Daoy (cell line): ENCODE measurements around the gene WTIP. TPM values are rescaled to one million over a fixed set of nuclear protein-coding genes. Genes with fewer than 3 reads are reported as not detected.
A peak's percentile ranks its signal among the peaks of the same experiment; 100 is the strongest.
"Not testable (repeated sequence)": the region's sequence is repeated elsewhere in the genome, so short reads cannot be mapped to it uniquely, and the experiment has no call there.

Experiments used
- DNase-seq: peaks from one replicate; pipeline ENCODE4 v3.0.0-alpha.2; 2015; ENCODE audit warnings: low read depth
- total RNA-seq: library from RNA; depleted of rRNA; stranded (reverse); fragments of >200 nt; shearing (Covaris generic); gene quantifications from 2 replicates; pipeline ENCODE4 v1.2.3, GENCODE V29; 2014

WTIP gene
- total RNA-seq, 1 experiment from 2014 or later: 8.3 TPM

DNA sequence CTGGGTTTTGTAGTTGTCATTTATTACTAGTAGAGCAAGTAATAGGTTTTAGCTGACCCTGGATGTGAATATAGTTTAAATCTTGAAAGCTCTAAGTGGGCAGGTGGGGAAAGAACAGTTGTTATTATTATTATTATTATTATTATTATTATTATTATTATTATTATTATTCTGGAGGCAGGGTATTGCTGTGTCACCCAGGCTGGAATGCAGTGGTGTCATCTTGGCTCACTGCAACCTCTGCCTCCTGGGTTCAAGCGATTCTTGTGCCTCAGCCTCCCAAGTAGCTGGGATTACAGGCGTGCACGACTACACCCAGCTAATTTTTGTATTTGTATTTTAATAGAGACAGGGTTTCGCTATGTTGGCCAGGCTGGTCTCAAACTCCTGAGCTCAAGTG, 3.1 kb upstream of the WTIP start:
- DNase-seq: not testable (repeated sequence)

DNA sequence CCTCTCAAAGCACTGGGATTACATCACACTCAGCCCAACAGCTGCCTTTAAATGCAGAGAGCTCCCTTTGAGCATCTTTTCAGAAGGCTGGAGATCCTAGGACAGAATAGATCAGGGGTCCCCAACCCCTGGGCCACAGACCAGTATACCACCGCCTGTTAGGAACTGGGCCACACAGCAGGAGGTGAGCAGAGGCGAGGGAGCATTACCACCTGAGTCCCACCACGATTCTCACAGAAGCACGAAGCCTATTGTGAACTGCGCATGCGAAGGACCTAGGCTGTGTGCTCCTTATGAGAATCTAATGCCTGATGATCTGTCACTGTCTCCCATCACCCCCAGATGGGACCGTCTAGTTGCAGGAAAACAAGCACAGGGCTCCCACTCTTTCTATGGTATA, 2.2 kb upstream of the WTIP start:
- DNase-seq: no peak

DNA sequence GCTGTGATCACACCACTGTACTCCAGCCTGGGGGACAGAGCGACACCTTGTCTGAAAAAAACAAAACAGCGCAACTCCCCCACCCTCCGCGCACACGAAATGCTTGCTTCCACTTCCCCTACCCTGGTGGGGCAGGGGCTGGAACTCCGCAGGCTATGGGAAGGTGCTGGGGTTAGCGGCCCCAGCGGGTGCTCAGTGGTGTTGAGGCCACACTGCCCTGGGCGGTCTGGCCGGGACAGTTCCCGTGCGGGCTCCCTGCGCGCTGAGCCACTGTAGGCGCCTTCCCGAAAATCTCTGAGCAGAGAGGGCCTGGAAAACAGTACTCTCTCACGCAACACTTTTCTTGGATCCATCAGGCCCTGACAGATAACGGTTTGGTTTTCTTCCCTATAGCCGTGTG, 1.1 kb upstream of the WTIP start:
- no peak for DNase-seq

DNA sequence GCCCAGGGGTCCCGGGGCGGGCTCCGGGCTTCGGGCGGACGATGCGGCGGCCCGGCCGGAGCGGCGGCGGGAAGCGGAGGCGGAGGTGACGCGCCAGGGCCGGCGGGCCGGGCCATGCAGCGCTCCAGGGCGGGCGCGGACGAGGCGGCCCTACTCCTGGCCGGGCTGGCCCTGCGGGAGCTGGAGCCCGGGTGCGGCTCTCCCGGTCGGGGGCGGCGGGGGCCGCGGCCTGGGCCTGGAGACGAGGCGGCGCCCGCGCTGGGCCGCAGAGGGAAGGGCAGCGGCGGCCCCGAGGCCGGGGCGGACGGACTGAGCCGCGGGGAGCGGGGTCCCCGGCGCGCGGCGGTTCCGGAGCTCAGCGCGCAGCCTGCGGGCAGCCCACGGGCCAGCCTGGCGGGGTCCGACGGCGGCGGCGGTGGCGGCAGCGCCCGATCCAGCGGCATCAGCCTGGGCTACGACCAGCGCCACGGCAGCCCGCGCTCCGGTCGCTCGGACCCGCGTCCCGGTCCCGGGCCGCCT, 362 bp downstream of the WTIP start:
- DNase-seq: peak; percentile 46

DNA sequence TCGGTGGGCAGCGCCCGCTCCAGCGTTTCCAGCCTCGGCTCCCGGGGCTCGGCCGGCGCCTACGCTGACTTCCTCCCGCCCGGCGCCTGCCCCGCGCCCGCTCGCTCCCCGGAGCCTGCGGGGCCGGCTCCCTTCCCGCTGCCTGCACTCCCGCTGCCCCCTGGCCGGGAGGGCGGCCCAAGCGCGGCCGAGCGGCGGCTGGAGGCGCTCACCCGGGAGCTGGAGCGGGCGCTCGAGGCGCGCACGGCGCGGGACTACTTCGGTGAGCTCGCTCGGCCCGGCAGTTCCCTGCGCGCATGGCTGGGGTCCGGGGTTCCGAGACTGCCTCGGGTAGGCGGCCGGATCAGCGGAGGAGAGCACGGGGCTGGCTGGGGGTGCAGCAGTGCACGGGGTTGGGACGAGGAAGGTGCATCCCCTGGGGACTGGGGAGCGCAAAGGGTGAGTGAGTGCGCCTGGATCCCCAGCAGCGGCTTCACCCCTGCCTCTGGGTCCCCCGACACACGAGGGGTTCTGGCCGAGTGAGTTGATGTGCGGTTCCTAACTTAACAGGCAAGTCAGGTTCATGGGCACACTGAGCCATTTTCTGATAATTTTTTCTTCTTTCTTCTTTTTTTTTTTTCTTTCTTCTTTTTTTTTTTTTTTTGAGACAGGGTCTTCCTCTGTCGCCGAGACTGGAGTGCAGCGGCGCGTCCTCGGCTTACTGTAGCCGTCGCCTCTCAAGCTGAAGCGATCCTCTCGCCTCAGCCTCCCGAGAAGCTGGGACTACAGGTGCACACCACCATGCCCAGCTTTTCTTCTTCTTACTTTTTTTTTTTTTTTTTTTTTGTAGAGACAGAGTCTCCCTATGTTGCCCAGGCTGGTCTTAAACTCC, 1.1 kb downstream of the WTIP start:
- peak; percentile 36 for DNase-seq

DNA sequence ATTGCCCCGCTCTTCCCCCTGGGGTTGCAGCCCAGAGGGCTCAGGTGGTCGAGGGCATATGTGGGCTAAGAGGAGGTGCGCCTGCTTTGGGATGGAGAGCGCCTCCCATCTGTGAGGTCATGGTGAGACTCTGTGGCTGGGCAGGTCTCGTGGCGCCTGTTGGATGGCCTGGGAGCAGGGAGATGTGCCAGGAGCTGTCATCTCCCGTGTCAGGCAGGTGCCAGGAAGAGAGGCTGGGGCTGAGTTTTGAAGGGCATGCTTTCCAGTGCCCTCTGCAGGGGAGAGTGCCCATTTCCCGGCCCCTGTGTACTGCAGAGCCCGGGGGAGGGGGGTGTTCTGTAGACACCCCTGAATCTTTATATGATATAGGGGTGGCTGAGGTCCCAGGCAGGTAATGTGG, 2.8 kb downstream of the WTIP start:
- DNase-seq: no peak

DNA sequence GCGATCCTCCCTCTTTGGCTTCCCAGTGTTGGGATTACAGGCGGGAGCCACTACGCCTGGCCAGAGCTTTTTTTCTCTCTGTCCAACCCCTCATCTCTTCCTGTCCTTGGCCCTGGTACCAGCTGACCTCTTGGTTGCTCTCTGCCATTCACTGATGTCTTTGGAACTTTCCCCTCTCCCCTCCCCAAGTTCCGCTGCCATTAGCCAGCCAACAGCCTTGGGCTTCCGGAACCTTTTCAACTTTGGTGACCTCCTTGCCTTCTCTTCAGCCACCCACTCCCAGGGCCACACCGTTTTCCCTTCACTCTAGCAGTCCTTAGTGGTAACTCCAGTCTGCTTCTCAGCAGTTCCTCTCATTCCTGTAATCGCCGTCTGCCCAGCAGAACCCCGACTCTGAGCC, 4.3 kb downstream of the WTIP start:
- no peak for DNase-seq

DNA sequence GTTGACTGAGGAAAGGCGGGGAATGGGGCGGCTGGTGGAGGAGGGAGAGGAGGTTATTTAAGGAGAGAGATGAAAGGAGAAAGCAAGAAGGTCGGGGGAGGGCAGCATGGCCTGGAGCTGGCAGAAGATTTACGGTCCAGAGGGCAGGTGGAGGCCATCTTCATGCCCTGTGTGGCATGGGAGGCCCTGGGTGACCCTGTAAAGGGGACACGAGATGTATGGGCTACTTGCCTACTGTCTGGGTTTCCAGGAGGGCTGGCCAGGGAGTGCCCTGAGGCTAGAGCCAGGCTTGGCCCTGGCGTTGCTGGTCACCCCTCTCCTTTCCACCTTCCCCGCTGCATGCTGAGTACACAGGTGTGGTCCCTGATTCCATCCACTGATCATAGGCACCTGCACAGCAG, 6.1 kb downstream of the WTIP start:
- no peak for DNase-seq

DNA sequence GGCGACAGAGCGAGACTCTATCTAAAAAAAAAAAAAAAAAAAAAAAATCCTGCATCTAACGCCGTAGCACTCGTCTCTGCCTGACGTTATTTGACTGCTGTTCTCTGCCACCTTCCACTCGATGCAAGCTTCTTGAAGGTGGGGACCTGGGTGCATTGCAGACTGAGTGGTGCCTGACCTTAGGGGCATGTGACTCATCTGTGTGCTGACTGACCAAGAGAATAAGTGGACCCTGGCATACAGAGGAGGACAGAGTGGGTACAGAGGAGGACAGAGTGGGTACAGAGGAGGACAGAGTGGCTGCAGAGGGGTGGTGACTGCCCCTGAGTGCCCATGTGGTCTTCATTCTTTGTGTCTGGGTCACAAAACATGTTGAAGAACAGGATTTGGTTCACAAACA, 7.6 kb downstream of the WTIP start:
- DNase-seq: no peak

DNA sequence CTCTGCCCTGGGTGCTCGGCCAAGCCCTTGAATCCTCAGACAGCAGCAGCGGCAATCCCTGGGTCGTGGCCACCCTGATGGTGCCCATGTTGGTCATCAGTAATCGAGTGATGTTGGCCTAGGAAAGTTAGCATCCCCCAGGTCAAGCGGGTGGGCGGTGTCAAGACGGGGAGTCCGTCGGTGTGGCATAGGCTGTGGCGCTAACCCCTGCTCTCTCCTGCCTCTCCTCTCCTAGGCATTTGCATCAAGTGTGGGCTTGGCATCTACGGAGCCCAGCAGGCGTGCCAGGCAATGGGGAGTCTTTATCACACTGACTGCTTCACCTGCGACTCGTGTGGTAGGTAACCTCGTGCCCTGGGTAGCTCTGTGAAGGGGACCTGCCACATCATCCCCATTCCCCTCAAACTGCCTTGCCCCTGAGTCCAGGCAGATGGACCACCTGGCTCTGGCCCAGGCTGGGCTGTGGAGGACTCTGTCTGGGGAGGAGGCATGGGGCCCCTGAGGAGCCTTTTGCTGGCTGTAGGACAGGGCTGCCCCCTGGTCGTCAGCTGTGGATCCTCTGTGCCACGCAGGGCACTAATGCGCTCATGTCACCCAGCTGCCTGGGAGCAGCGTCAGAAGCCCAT, 8.7 kb downstream of the WTIP start:
- no peak for DNase-seq

DNA sequence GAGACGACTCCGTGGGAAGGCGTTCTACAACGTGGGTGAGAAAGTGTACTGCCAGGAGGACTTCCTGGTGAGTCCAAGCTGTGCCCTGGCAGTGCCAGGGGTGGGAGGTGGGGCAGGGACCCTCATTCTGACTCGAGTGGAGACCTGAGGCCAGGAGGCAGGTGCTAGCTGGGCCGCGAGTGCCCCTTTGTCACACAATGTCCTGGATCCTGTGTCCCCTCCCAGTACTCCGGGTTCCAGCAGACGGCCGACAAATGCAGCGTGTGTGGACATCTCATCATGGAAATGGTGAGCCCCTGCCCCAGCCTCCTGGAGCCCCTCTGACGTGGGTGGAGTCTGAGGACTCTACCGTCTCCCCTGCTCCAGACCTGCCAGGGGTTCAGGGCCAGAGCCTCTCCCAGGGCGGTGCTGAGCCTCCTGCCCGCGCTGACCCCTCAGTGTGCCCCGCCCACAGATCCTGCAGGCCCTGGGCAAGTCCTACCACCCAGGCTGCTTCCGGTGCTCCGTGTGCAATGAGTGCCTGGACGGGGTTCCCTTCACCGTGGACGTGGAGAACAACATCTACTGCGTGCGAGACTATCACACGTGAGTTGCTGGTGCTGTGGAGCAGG, 11.6 kb downstream of the WTIP start:
- no peak for DNase-seq

DNA sequence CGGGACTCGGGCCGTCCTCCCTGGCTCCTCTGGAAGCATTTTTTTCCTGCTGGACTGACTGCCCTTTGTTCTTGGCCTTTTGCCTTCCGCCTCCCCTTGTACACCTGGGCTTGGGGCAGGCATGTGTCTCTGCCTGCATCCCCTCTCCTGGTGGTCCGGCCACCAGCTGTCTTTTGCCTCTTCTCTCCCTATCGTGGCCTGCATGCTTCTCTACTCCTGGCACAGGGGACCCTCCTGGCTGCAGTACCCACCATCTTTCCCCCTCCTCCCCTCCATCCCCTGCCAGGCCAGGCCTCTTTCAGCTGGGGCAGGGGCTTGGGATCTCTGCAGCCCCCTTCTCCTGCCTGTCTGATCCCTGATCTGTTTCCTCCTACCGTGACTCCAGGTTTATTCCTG, 12.1 kb downstream of the WTIP start:
- DNase-seq: no peak

DNA sequence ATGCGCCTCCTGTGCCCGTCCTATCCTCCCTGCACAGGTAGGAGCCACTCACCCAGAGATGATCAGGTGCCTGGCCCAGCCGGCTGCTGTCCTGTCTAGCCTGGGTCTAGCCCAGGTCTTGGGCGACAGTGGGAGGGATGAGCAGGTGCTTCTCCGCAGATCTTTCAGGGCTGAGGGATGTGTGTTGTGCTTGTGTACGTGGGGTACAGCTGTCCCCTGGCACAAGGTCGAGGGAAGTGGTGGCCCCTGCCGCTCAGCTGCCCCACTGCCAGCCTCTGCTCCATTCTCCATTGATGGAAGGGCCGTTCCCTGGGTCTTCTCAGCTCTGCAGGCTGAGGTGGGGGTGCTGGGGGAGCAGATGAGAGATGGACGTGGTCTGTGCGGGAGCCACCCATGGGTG, 13.0 kb downstream of the WTIP start:
- no peak for DNase-seq

DNA sequence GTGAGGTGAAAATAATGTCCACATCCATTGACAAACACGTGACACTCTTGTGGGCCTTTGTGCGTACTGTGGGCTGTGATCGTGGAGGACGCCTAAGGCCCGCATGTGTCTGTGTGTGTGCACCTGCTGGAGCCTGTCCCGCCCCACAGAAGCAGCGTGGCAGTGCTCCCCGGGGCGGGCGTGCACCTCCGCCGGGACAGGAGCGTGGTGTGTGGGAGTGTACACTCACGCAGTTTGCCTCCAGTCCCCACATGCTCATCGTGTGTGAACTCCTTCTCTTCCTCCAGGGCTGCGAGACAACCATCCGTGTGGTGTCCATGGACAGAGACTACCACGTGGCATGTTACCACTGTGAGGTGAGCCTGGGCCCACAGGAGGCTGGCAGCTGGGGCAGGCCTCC, 13.9 kb downstream of the WTIP start:
- no peak for DNase-seq

DNA sequence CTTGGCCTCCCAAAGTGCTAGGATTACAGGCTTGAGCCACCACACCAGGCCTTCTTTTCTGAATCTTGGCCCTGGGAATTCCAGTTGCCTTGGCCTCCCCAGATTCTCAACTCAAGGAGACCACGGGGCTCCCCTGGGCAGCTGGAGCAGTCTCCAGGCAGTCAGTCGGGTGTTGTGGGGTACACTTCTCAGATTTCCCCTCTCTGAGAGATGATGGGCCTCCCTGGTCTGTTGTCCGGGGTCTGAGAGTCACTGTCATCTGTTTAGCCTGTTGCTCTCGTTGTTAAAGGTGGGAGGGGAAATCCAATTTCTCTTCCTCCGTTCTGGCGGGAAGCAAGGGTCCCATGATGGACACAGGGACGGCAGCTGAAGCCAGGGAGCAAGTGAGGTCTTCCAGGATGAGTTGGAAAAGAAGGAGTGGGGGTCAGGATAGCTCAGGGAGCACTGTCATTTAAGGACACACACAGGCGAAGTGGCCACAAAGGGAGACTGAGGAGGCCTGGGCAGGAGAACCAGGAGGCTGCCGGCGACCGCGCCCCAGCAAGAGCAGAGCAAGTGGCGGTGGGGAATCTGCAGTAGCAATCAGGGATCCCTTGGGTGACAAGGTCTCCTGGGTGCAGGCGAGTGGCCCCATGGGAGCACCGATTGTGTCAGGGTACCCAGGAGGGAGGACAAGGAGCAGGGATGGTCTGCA, 15.7 kb downstream of the WTIP start:
- no peak for DNase-seq

DNA sequence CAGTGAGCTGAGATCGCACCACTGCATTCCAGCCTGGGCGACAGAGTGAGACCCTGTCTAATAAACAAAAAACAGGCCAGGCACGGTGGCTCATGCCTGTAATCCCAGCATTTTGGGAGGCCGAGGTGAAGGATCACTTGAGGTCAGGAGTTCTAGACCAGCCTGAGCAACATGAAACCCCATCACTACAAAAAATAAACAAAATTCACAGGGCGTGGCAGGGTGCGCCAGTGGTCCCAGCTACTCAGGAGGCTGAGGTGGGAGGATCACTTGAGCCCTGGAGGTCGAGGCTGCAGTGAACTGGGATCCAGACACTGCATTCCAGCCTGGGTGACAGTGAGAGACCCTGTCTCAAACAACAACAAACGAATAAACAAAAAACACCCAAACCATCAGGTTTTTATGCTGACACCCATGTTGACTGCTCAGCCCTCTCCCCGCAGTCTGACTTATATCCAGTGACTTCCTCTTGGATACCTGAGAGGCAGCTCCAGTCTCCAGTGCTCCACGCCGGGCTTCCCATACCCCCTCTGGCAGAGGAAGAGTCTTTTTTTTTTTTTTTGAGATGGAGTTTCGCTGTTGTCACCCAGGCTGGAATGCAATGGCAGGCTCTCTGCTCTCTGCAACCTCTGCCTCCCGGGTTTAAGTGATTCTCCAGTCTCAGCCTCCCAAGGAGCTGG, 17.7 kb downstream of the WTIP start:
- DNase-seq: no peak

DNA sequence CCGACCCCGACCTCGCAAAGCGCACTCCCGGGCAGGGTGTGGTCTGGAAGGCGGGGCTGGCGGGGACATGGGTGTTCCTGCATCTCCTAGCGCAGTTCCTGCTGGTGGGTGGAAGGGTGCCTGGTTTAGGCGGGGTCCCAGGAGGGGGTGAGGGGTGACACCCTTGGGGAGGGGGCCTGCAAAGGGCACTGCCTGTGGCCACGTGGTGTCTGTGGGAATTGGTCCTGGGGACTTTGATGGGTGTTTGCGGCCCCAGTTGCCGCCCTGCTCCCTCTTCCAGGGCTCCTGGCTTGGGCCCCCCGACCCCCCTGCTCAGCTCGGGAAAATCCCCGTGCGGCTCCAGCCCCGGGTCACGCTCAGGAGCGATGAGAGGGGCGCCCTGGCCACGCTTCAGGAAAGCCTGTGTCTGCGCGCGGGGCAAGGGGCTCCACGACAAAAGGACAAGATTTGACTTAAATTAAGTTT, 19.1 kb downstream of the WTIP start:
- no peak for DNase-seq

DNA sequence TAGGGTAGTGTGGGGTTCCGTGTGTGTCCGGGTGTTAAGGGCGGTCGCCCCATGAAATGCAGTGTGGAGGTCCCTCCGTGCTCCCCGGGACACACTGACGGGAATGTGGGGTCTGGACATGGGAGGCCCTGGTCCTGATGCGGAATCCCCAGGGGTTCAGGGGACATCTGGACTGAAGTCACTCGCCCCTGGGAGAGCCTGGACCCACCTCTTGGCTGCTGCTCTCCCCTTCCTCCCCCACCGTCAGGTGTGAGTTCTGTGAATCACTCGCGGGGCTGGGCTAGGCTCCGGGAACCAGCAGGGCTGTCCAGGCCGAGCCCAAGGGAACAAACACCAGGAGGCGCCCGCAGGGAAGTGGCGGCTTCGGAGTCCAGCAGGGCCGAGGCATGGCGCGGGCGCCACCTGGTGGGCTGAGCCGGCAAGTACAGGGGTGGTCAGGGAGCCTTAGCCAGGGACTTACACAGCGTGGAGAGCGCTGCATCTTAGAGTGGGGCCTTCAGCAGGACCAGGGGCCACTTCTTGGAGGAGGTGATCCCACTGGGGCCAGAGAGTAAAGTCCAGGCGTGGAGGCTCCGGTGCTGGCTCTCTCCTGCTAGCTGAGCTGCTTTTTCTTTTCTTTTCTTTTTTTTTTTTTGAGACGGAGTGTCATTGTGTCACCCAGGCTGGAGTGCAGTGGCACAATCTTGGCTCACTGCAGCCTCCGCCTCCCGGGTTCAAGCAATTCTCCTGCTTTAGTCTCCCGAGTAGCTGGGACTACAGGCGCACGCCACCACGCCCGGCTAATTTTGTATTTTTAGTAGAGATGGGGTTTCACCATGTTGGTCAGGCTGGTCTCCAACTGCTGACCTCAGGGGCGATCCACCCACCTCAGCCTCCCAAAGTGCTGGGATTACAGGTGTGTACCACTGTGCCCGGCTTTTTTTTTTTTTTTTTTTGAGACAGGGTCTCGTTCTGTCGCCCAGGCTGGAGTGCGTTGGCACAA, 20.1 kb downstream of the WTIP start:
- peak; percentile 92 for DNase-seq

DNA sequence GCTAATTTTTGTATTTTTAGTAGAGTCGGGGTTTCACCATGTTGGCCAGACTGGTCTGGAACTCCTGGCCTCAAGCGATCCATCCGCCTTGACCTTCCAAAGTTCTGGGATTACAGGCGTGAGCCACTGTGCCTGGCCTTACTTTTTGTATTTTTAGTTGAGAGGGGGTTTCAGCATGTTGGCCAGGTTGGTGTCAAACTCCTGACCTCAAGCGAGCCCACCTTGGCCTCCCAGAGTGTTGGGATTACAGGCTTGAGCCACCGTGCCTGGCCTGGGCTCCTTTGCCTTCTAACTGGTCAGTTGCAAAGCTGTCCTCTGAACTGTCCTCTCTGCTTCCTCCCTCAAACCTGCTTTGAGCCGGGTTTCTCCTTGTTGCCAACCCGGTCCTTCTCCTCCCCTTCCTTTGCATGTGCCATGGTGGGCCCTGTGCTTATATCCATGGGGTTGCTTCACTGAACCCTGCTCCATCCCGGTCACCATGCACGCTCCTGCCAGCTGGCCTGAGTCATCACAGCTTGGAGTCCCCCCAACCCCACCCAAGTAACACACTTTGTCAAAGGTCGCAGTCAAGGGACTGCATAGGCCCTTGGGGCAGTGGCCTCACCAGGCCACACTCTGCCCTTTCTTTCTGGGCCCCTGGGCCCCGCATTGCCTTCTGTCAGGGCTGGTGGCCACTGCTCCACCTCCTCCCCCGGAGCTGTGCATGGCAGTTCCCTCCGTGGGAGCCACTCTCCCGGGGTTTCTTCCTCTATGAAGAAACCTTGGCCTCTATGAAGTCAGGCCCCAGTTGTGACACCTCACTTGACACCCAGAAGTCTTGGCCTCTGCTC, 21.2 kb downstream of the WTIP start:
- DNase-seq: no peak
